ENCODE data around the gene COL5A1. TPM values are rescaled to one million over a fixed set of nuclear protein-coding genes. Genes with fewer than 3 reads are reported as not detected.

Gene COL5A1
- total RNA-seq, 1 donor from 2014 or later, result 28.9 TPM

DNA sequence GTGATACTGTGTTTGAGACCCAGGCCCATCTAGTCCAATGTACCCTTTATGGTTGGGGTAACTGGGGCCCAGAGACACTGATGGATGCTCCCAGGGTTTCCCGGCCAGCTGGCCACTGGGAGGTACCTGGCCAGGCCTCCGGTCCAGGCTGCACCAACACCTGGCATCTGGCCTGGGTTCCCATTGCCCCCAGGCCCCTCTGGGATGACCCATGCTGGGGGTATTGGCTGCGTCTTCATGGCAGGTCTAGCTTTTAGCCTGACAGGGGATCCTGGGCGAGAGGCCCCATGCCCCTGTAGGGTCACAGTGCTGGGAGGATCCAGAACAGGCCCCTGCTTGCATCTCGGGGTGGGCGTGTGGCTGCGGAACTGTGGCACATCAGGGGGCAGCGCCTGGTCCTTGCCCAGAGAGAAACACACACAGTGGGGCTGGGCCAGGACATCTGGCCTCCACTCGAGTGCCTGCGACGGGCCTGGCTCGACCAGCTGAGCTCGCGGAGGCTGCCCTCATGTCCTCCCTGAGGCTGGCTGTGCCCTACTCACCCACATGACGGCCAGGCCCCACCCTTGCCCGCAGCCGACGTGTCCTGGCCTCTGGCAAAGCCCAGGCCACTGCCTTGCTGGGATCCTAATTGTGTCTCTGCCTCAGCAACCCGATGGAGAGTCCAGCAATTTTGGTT lies 21.5 kb upstream of the COL5A1 start:
- H3K4me3 Mint-ChIP-seq (ENCODE audit: unreplicated experiment), result no peak overlapping the region
- H3K27me3 Mint-ChIP-seq (ENCODE audit: unreplicated experiment), result peaks cover 6% of the 10 kb centered on the region
- H3K36me3 Mint-ChIP-seq (ENCODE audit: unreplicated experiment), result no peaks in the 10 kb centered on the region
- H3K27ac Mint-ChIP-seq (ENCODE audit: unreplicated experiment), result no peak overlapping the region
- no peak for DNase-seq
- TF ChIP-seq CTCF (IDR thresholded peaks at IDR 0.05; ENCODE audit: partially characterized antibody, unreplicated experiment), result no peak
- H3K4me1 Mint-ChIP-seq (ENCODE audit: low read depth, unreplicated experiment), result peaks cover 16% of the 10 kb centered on the region
- peaks cover 4% of the 10 kb centered on the region for H3K9me3 Mint-ChIP-seq (ENCODE audit: unreplicated experiment)

- peaks cover 4% of the 10 kb centered on the region for H3K9me3 Mint-ChIP-seq (ENCODE audit: unreplicated experiment)
- DNase-seq, result no peak
- H3K4me3 Mint-ChIP-seq (ENCODE audit: unreplicated experiment), result no peak overlapping the region
- no peak overlapping the region for H3K27ac Mint-ChIP-seq (ENCODE audit: unreplicated experiment)
- H3K27me3 Mint-ChIP-seq (ENCODE audit: unreplicated experiment), result peaks cover 3% of the 10 kb centered on the region
- no peak for TF ChIP-seq CTCF (IDR thresholded peaks at IDR 0.05; ENCODE audit: partially characterized antibody, unreplicated experiment)
- H3K36me3 Mint-ChIP-seq (ENCODE audit: unreplicated experiment), result no peaks in the 10 kb centered on the region
- H3K4me1 Mint-ChIP-seq (ENCODE audit: low read depth, unreplicated experiment), result peaks cover 23% of the 10 kb centered on the region
Observed at GRCh38 chr9:134620751-134621557, 20.6 kb upstream of the COL5A1 start.

- H3K4me3 Mint-ChIP-seq (ENCODE audit: unreplicated experiment), result peak overlapping the region; percentile 21
- no peaks in the 10 kb centered on the region for H3K36me3 Mint-ChIP-seq (ENCODE audit: unreplicated experiment)
Observed at GRCh38 chr9:134621558-134622110, 20.0 kb upstream of the COL5A1 start.

DNA sequence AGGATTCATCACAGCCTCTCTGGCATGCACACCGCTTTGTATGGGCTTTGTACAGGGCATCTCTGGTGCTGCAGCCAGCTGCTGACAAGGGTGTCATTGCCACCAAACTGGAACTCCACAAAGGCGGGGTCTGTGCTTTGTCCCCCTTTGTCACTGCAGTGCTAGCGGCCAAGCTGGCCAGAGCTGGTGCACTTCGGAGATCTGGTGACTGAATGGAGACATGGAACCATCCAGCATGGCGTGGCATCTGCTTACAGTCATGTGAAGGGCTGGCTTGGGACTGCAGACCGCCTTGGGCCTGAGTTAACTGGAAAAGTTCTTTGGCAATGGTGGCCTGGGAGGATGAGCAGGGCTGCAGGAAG lies 18.7 kb upstream of the COL5A1 start:
- TF ChIP-seq CTCF (IDR thresholded peaks at IDR 0.05; ENCODE audit: partially characterized antibody, unreplicated experiment), result no peak
- peaks cover 34% of the 10 kb centered on the region for H3K4me1 Mint-ChIP-seq (ENCODE audit: low read depth, unreplicated experiment)
- no peaks in the 10 kb centered on the region for H3K36me3 Mint-ChIP-seq (ENCODE audit: unreplicated experiment)
- H3K27me3 Mint-ChIP-seq (ENCODE audit: unreplicated experiment), result peaks cover 3% of the 10 kb centered on the region
- H3K9me3 Mint-ChIP-seq (ENCODE audit: unreplicated experiment), result peaks cover 4% of the 10 kb centered on the region
- DNase-seq, result no peak
- no peak overlapping the region for H3K4me3 Mint-ChIP-seq (ENCODE audit: unreplicated experiment)
- H3K27ac Mint-ChIP-seq (ENCODE audit: unreplicated experiment), result no peak overlapping the region

More at GRCh38 chr9:134621558-134622110, 20.0 kb upstream of the COL5A1 start:
- Mint-ChIP-seq H3K27ac (ENCODE audit: unreplicated experiment) (no peak overlapping the region), H3K9me3 (ENCODE audit: unreplicated experiment) (peaks cover 4% of the 10 kb centered on the region), H3K4me1 (ENCODE audit: low read depth, unreplicated experiment) (peaks cover 28% of the 10 kb centered on the region), H3K27me3 (ENCODE audit: unreplicated experiment) (peaks cover 3% of the 10 kb centered on the region)
- TF ChIP-seq CTCF (IDR thresholded peaks at IDR 0.05; ENCODE audit: partially characterized antibody, unreplicated experiment), result no peak
- DNase-seq, result no peak

Data from glutamatergic neuron (in vitro differentiated cells).